Progenitor cell of endocrine pancreas (in vitro differentiated cells): Measurements from ENCODE around the gene DHX30. TPM values are rescaled to one million over a fixed set of nuclear protein-coding genes. Genes with fewer than 3 reads are reported as not detected.

ENCODE experiments used
- DNase-seq: peaks from one replicate; pipeline ENCODE4 v3.0.0; 2021; ENCODE audit warnings: low spot score; ENCODE audit not compliant: unreplicated experiment
- H3K27ac Mint-ChIP-seq: 2 replicates; pipeline ENCODE4 v1.8.0; 2021; ENCODE audit warnings: mild to moderate bottlenecking, moderate library complexity, mixed read lengths
- H3K27me3 Mint-ChIP-seq: 2 replicates; pipeline ENCODE4 v1.8.0; 2021; ENCODE audit warnings: mixed read lengths
- H3K36me3 Mint-ChIP-seq: 2 replicates; pipeline ENCODE4 v1.8.0; 2022; ENCODE audit warnings: mixed read lengths; ENCODE audit not compliant: insufficient read depth
- H3K4me1 Mint-ChIP-seq: 2 replicates; pipeline ENCODE4 v1.8.0; 2021; ENCODE audit warnings: low read depth, mixed read lengths
- H3K4me3 Mint-ChIP-seq: 2 replicates; pipeline ENCODE4 v1.8.0; 2021; ENCODE audit warnings: low read depth, mild to moderate bottlenecking, moderate library complexity, mixed read lengths
- H3K9me3 Mint-ChIP-seq: 2 replicates; pipeline ENCODE4 v1.8.0; 2021; ENCODE audit warnings: low read depth, mixed read lengths
- microRNA-seq: library from miRNA; unstranded; fragments of <30 nt; microRNA quantifications from one replicate; pipeline ENCODE4 v1.1.0, GENCODE V29; 2020; ENCODE audit warnings: borderline number of aligned reads; ENCODE audit not compliant: unreplicated experiment
- total RNA-seq: library from RNA; stranded (reverse); gene quantifications from 2 replicates; pipeline ENCODE4 v1.2.1, GENCODE V29; 2021
- TF ChIP-seq, protein P1 (sequence below): fragments of 200-600 bp; sonication (generic); IDR thresholded peaks from one replicate; pipeline ENCODE4 v1.5.0; 2021; ENCODE audit warnings: antibody characterized with exemption, mild to moderate bottlenecking; ENCODE audit not compliant: unreplicated experiment

Gene DHX30
- total RNA-seq, 1 donor from 2014 or later: 130 TPM

DNA sequence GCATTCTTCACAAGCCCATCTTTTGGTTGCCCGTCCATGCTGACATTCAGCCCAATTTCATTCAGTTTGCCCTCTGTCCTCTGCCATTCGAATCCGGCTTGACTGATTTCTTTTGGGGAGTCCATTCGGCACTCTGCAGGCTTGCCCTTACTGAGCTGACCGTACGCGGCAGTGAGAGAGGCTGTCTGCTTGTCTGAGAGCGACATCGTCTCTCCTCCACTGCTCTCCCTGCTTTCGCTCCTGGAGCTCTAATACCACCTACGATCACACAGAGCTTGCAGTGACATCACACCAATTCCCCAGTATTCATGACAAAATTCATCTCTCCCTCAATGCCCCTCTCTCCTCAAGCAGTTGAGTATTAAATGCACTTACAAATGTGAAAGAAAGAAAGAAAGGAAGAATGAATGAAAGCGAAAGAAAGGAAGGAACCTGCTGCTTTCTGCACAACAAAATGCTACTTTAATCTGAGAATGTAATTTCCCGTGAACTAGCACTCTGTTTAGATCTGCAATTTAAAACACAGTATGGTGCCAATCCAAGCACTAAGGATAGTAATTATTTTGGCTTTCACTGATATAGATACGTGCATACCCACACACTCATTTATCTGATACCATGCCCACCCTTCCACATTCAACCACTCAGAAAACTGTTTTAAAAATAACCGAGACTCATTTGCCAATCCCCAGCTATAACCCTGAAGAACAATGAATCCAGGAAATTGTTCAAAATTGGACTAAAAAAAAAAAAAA is 89.5 kb downstream of the DHX30 start:
- no peaks in the 10 kb centered on the region for H3K27me3 Mint-ChIP-seq
- H3K36me3 Mint-ChIP-seq: peaks cover 27% of the 10 kb centered on the region
- no peaks in the 10 kb centered on the region for H3K9me3 Mint-ChIP-seq
- peaks cover 45% of the 10 kb centered on the region for H3K4me1 Mint-ChIP-seq
- H3K4me3 Mint-ChIP-seq: no peak overlapping the region
- peak overlapping the region; percentile 46 for H3K27ac Mint-ChIP-seq
- TF ChIP-seq, protein P1, sequence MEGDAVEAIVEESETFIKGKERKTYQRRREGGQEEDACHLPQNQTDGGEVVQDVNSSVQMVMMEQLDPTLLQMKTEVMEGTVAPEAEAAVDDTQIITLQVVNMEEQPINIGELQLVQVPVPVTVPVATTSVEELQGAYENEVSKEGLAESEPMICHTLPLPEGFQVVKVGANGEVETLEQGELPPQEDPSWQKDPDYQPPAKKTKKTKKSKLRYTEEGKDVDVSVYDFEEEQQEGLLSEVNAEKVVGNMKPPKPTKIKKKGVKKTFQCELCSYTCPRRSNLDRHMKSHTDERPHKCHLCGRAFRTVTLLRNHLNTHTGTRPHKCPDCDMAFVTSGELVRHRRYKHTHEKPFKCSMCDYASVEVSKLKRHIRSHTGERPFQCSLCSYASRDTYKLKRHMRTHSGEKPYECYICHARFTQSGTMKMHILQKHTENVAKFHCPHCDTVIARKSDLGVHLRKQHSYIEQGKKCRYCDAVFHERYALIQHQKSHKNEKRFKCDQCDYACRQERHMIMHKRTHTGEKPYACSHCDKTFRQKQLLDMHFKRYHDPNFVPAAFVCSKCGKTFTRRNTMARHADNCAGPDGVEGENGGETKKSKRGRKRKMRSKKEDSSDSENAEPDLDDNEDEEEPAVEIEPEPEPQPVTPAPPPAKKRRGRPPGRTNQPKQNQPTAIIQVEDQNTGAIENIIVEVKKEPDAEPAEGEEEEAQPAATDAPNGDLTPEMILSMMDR: no peak
- no peak for DNase-seq

GRCh38 chr3:47895241-47895640 is 92.3 kb downstream of the DHX30 start:
- H3K36me3 Mint-ChIP-seq: peaks cover 14% of the 10 kb centered on the region
- H3K27ac Mint-ChIP-seq: peak overlapping the region; percentile 20
- H3K4me3 Mint-ChIP-seq: no peak overlapping the region
- TF ChIP-seq, protein P1: no peak
- H3K4me1 Mint-ChIP-seq: peaks cover 53% of the 10 kb centered on the region
- H3K27me3 Mint-ChIP-seq: no peaks in the 10 kb centered on the region
- H3K9me3 Mint-ChIP-seq: no peaks in the 10 kb centered on the region
- DNase-seq: no peak

- H3K36me3 Mint-ChIP-seq: peaks cover 14% of the 10 kb centered on the region
- H3K4me3 Mint-ChIP-seq: no peak overlapping the region
- H3K27ac Mint-ChIP-seq: peak overlapping the region; percentile 86
Observed at GRCh38 chr3:47896736-47897135, 93.8 kb downstream of the DHX30 start.

GRCh38 chr3:47897954-47898353 is 95.0 kb downstream of the DHX30 start:
- H3K9me3 Mint-ChIP-seq: no peaks in the 10 kb centered on the region

More at GRCh38 chr3:47896736-47897135, 93.8 kb downstream of the DHX30 start:
- H3K4me1 Mint-ChIP-seq: peaks cover 49% of the 10 kb centered on the region
- TF ChIP-seq, protein P1: no peak
- H3K9me3 Mint-ChIP-seq: no peaks in the 10 kb centered on the region
- DNase-seq: no peak
- H3K27me3 Mint-ChIP-seq: no peaks in the 10 kb centered on the region

DNA sequence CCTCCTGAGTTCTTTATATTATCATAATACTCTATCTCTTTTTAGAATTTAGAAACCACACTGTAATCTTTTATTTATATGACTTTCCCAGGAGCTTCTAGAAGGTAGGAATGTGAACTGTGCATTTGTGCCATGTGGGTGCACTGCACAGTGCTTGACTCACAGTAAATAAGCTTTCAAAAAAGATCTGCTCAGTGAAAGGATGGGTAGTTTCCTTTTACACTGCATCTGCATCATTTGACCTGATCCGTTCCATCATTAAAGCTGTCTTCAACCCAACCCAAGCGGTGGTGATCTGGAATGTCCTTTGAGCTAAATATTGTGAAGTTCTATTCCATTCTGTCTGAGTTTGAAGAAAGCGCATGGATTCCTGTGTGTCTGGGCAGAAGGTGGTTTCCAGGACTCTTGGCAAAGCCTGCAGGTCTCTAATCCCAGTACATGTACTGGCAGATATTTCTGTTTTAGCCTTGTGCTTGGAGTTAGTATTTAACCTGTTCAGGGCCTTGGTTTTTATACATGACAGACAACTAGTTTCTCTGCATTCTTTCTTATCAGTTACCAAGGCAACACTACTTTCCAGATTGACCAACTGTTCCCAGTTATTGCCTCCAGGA is 96.7 kb downstream of the DHX30 start:
- H3K27me3 Mint-ChIP-seq: no peaks in the 10 kb centered on the region
- peak overlapping the region; percentile 93 for H3K27ac Mint-ChIP-seq
- DNase-seq: no peak
- H3K9me3 Mint-ChIP-seq: no peaks in the 10 kb centered on the region
- H3K4me1 Mint-ChIP-seq: peaks cover 48% of the 10 kb centered on the region
- H3K4me3 Mint-ChIP-seq: peak overlapping the region; percentile 29
- peaks cover 15% of the 10 kb centered on the region for H3K36me3 Mint-ChIP-seq
- TF ChIP-seq, protein P1: no peak

More at GRCh38 chr3:47897954-47898353, 95.0 kb downstream of the DHX30 start:
- peaks cover 47% of the 10 kb centered on the region for H3K4me1 Mint-ChIP-seq
- no peak overlapping the region for H3K4me3 Mint-ChIP-seq
- peak overlapping the region; percentile 59 for H3K27ac Mint-ChIP-seq
- TF ChIP-seq, protein P1: no peak
- H3K36me3 Mint-ChIP-seq: peaks cover 13% of the 10 kb centered on the region
- H3K27me3 Mint-ChIP-seq: no peaks in the 10 kb centered on the region
- DNase-seq: no peak

Small RNA genes within 50 kb of the gene (microRNA-seq; reads per million reads assigned to microRNA genes)
- 1,225 reads per million, percentile 81 among the genes with 10 or more reads in this experiment for gene MIR1226

Other genes with a start within 250 kb of the DHX30 start
- 1.7 and 2.5 TPM in 2 replicates for gene CSPG5, start 224.3 kb upstream of the DHX30 start, total RNA-seq
- gene SMARCC1, start 21.2 kb upstream of the DHX30 start, total RNA-seq: 250 and 257 TPM in 2 replicates
- gene MAP4, start 213.3 kb downstream of the DHX30 start, total RNA-seq: 121 and 127 TPM in 2 replicates